ENCODE results near the gene XIRP1. TPM values are rescaled to one million over a fixed set of nuclear protein-coding genes. Genes with fewer than 3 reads are reported as not detected.

XIRP1 gene
- total and polyA plus RNA-seq, 2 donors (not counting 1 experiment from before 2014, with no cell fraction given), result not detected

DNA sequence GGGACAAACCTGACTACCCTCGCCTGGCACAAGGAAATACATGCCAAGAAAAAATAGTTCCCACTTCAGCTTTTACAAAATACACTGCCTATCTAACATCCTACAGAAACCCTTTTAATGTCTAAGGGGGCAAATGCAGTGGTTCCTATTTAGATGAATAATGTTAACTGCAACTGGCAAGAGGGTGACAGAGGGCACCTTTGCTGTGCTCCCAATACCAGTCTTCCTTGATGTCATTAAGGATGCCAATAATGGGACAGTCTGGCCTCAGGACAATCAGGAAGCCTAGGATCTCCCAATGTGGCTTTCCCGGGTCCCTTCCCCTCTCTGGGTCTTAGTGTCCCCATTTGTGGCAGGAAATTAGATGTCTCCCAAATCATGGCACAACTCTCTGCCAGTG is 53.0 kb downstream of the XIRP1 start:
- Histone ChIP-seq H3K36me3 (replicated peaks in 1 of 2; ENCODE audit: control extremely low read depth in 1 of 2, control insufficient read depth in 1 of 2, extremely low read depth in 1 of 2, insufficient read depth in 2 of 2, low read length in 1 of 2) (peaks cover 0 to 56% of the 10 kb centered on the region in 2 experiments), H2AFZ (ENCODE audit: insufficient read depth, low read depth, low read length, poor library complexity, severe bottlenecking) (no peak overlapping the region), H3K9ac (ENCODE audit: low read length) (no peak overlapping the region), H4K20me1 (ENCODE audit: control insufficient read depth, insufficient read depth, low read length, poor library complexity, severe bottlenecking) (peaks cover 43% of the 10 kb centered on the region), H3K4me1 (ENCODE audit: control insufficient read depth in 2 of 2, insufficient read depth in 2 of 2, low read length in 2 of 2) (peaks cover 22 to 27% of the 10 kb centered on the region in 2 donors), H3K27ac (ENCODE audit: low read length in 2 of 2) (no peak overlapping the region), H3K27me3 (replicated peaks in 1 of 4; ENCODE audit: control extremely low read depth in 1 of 4, control insufficient read depth in 3 of 4, insufficient read depth in 4 of 4, low read length in 3 of 4) (no peaks in the 10 kb centered on the region), H3K9me3 (ENCODE audit: control extremely low read depth in 1 of 3, control insufficient read depth in 2 of 3, insufficient read depth in 1 of 3, low read length in 2 of 3) (no peaks in the 10 kb centered on the region), H3K79me2 (ENCODE audit: control insufficient read depth, insufficient read depth, low read length) (peaks cover 27% of the 10 kb centered on the region), H3K4me2 (replicated peaks; ENCODE audit: low read depth, low read length, poor library complexity, severe bottlenecking) (no peak overlapping the region), H3K4me3 (ENCODE audit: control extremely low read depth in 1 of 5, extremely low read depth in 1 of 5, insufficient read depth in 1 of 5, low read depth in 2 of 5, low read length in 4 of 5) (no peak overlapping the region)
- 100% methylated on average over 1 of the region's 2 CpGs for WGBS (ENCODE audit: insufficient coverage)
- TF ChIP-seq, protein P1, sequence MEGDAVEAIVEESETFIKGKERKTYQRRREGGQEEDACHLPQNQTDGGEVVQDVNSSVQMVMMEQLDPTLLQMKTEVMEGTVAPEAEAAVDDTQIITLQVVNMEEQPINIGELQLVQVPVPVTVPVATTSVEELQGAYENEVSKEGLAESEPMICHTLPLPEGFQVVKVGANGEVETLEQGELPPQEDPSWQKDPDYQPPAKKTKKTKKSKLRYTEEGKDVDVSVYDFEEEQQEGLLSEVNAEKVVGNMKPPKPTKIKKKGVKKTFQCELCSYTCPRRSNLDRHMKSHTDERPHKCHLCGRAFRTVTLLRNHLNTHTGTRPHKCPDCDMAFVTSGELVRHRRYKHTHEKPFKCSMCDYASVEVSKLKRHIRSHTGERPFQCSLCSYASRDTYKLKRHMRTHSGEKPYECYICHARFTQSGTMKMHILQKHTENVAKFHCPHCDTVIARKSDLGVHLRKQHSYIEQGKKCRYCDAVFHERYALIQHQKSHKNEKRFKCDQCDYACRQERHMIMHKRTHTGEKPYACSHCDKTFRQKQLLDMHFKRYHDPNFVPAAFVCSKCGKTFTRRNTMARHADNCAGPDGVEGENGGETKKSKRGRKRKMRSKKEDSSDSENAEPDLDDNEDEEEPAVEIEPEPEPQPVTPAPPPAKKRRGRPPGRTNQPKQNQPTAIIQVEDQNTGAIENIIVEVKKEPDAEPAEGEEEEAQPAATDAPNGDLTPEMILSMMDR (IDR thresholded peaks at IDR 0.05), result no peak
- no peak for TF ChIP-seq EZH2 (IDR thresholded peaks at IDR 0.05; ENCODE audit: borderline replicate concordance, insufficient read depth, low read depth, low read length, poor library complexity, severe bottlenecking)
- ATAC-seq (ENCODE audit: low read depth) (no peak), DNase-seq (no peak)
- intact Hi-C loops (cut with micrococcal nuclease), result no loop called here
- H3K27me3 Mint-ChIP-seq, result no peaks in the 10 kb centered on the region
- H3K4me3 Mint-ChIP-seq, result no peak overlapping the region
- peaks cover 33% of the 10 kb centered on the region for H3K4me1 Mint-ChIP-seq
- H3K27ac Mint-ChIP-seq, result no peak overlapping the region
- ChIA-PET CTCF (interaction anchor here (1.0 to 2.3 kb wide), 2 partner anchors 12 to 148 kb away, joined by 3 to 13 read pairs; no protein-coding TSS in a partner anchor), POLR2A (no interaction called here)
- no peaks in the 10 kb centered on the region for H3K9me3 Mint-ChIP-seq (ENCODE audit: insufficient read depth)

DNA sequence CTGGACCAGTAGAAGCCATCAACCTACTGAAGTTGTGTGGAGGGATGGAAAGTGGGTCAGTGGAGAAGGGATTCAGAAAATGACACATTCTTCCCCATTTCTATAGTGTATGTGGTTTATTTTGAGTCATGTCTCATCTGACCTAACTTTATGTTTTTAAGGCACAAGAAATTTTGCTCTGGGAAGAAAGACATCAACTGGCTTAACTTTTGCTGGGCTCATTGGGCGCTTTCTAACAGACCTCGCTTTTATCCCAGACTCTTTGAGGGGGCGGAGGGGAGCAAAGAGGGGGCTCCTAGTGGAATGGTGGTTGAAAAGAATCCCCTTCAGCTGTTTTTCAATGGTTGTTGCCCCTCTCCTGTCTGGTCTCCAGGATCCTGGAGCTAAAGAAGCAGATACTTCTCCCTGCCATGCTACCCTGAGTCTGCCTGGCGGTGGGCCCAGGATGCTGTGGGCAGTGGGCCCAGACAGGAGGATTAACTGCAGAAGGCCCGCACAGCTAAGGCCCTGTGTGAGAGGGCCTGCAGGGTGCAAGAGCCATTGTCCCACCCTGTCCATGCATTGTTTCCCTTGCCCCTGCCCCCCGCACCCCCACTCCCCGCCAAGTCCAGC is 53.5 kb downstream of the XIRP1 start:
- TF ChIP-seq EZH2 (IDR thresholded peaks at IDR 0.05; ENCODE audit: borderline replicate concordance, insufficient read depth, low read depth, low read length, poor library complexity, severe bottlenecking), result no peak
- TF ChIP-seq, protein P1 (IDR thresholded peaks at IDR 0.05), result no peak
- ChIA-PET CTCF (interaction anchor here (1.0 kb wide), 1 partner anchor 11 kb away, joined by 3 read pairs; no protein-coding TSS in a partner anchor), POLR2A (no interaction called here)
- 98% methylated on average over 5 of the region's 7 CpGs for WGBS (ENCODE audit: insufficient coverage)
- ATAC-seq (ENCODE audit: low read depth), result no peak
- Mint-ChIP-seq H3K27me3 (no peaks in the 10 kb centered on the region), H3K9me3 (ENCODE audit: insufficient read depth) (no peaks in the 10 kb centered on the region), H3K4me1 (peaks cover 30% of the 10 kb centered on the region), H3K27ac (peak overlapping the region; percentile 53), H3K4me3 (no peak overlapping the region)
- DNase-seq, result no peak
- intact Hi-C loops (cut with micrococcal nuclease), result no loop called here
- Histone ChIP-seq H3K27ac (ENCODE audit: low read length in 2 of 2) (no peak overlapping the region), H3K9ac (ENCODE audit: low read length) (no peak overlapping the region), H3K4me3 (ENCODE audit: control extremely low read depth in 1 of 5, extremely low read depth in 1 of 5, insufficient read depth in 1 of 5, low read depth in 2 of 5, low read length in 4 of 5) (no peak overlapping the region), H3K36me3 (replicated peaks in 1 of 2; ENCODE audit: control extremely low read depth in 1 of 2, control insufficient read depth in 1 of 2, extremely low read depth in 1 of 2, insufficient read depth in 2 of 2, low read length in 1 of 2) (peaks cover 0 to 56% of the 10 kb centered on the region in 2 experiments), H4K20me1 (ENCODE audit: control insufficient read depth, insufficient read depth, low read length, poor library complexity, severe bottlenecking) (peaks cover 38% of the 10 kb centered on the region), H3K27me3 (replicated peaks in 1 of 4; ENCODE audit: control extremely low read depth in 1 of 4, control insufficient read depth in 3 of 4, insufficient read depth in 4 of 4, low read length in 3 of 4) (no peaks in the 10 kb centered on the region), H3K4me1 (ENCODE audit: control insufficient read depth in 2 of 2, insufficient read depth in 2 of 2, low read length in 2 of 2) (peaks cover 22 to 27% of the 10 kb centered on the region in 2 donors), H3K9me3 (ENCODE audit: control extremely low read depth in 1 of 3, control insufficient read depth in 2 of 3, insufficient read depth in 1 of 3, low read length in 2 of 3) (no peaks in the 10 kb centered on the region), H2AFZ (ENCODE audit: insufficient read depth, low read depth, low read length, poor library complexity, severe bottlenecking) (no peak overlapping the region), H3K79me2 (ENCODE audit: control insufficient read depth, insufficient read depth, low read length) (peaks cover 22% of the 10 kb centered on the region), H3K4me2 (replicated peaks; ENCODE audit: low read depth, low read length, poor library complexity, severe bottlenecking) (no peak overlapping the region)
